HEK293T (cell line): Measurements from ENCODE around the gene RAPGEF6.

ENCODE experiments used
- BHLHE40 ChIP-seq: fragments of 450-650 bp; IDR thresholded peaks from 2 replicates; pipeline ENCODE4 v1.6.1; 2016; ENCODE audit warnings: mild to moderate bottlenecking, moderate library complexity, borderline replicate concordance
- CTBP1 ChIP-seq: fragments of 450-650 bp; IDR thresholded peaks from 2 replicates; pipeline ENCODE4 v1.6.1; 2016; ENCODE audit warnings: borderline replicate concordance
- FOXM1 ChIP-seq: fragments of 450-650 bp; IDR thresholded peaks from 2 replicates; pipeline ENCODE4 v1.6.1; 2017; ENCODE audit warnings: mild to moderate bottlenecking, borderline replicate concordance
- SP1 ChIP-seq: fragments of 450-650 bp; IDR thresholded peaks from 2 replicates; pipeline ENCODE4 v1.6.1; 2017
- TARDBP ChIP-seq: fragments of 450-650 bp; IDR thresholded peaks from 2 replicates; pipeline ENCODE4 v1.6.1; 2016

- TF ChIP-seq BHLHE40 = no peak
- no peak for TF ChIP-seq CTBP1
- no peak for TF ChIP-seq SP1
- no peak for TF ChIP-seq FOXM1
- TF ChIP-seq TARDBP = no peak
These were observed 41.1 kb downstream of the RAPGEF6 start for GRCh38 chr5:131593921-131594320.
